Gastroesophageal sphincter (tissue), 3 donors: ENCODE results near the gene ADAM23.

Experiments
- POLR2A ChIP-seq, 2 donors: fragments of 450-650 bp; IDR thresholded peaks; one replicate each; pipeline ENCODE4 v1.6.1; 2017; ENCODE audit warnings: antibody characterized with exemption in 2 of 2, mild to moderate bottlenecking in 2 of 2, moderate library complexity in 1 of 2
- TF ChIP-seq, protein P1 (sequence below), 4 experiments: fragments of 200-600 bp in 2 of 4; fragments of 450-650 bp in 2 of 4; sonication (generic) in 1 of 4; IDR thresholded peaks; one replicate each; pipeline ENCODE4 v1.5.1; 2017 to 2019; ENCODE audit warnings: antibody characterized with exemption in 4 of 4, mild to moderate bottlenecking in 2 of 4, moderate library complexity in 2 of 4

DNA sequence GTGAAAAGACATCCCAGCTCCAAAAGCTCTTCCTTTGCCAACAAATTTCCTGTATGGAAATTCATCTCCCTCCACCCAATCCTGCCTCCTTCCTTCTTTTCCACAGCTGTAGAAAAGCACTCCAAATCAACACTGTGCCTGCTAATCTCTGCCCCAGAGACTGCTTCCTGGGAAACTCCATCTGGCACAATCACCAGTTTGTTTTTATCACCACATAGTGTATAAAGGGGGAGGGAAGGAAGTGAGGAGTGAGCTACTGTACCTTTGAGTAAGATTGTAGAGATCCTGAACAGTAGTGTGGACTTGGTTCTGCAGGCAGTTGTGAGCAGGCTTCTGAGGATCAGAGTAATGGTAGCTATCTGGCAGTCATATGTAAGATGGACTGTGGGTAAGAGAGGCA, 184.3 kb downstream of the ADAM23 start:
- TF ChIP-seq, protein P1, sequence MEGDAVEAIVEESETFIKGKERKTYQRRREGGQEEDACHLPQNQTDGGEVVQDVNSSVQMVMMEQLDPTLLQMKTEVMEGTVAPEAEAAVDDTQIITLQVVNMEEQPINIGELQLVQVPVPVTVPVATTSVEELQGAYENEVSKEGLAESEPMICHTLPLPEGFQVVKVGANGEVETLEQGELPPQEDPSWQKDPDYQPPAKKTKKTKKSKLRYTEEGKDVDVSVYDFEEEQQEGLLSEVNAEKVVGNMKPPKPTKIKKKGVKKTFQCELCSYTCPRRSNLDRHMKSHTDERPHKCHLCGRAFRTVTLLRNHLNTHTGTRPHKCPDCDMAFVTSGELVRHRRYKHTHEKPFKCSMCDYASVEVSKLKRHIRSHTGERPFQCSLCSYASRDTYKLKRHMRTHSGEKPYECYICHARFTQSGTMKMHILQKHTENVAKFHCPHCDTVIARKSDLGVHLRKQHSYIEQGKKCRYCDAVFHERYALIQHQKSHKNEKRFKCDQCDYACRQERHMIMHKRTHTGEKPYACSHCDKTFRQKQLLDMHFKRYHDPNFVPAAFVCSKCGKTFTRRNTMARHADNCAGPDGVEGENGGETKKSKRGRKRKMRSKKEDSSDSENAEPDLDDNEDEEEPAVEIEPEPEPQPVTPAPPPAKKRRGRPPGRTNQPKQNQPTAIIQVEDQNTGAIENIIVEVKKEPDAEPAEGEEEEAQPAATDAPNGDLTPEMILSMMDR (IDR thresholded peaks at IDR 0.05) = no peak
- no peak for TF ChIP-seq POLR2A (IDR thresholded peaks at IDR 0.05)
